Right cardiac atrium (tissue), 5 donors: ENCODE measurements around the gene APBB2. TPM values are rescaled to one million over a fixed set of nuclear protein-coding genes. Genes with fewer than 3 reads are reported as not detected.

Experiments used
- ATAC-seq, 2 donors: fragments of 200-7000 bp; cut with Tn5 transposase; one replicate each; pipeline versions ENCODE4 v1.8.0 to v1.9.1; 2020; ENCODE audit warnings: moderate library complexity in 2 of 2, mild to moderate bottlenecking in 1 of 2
- DNase-seq, 3 donors: peaks; one replicate each; pipeline ENCODE4 v3.0.0-alpha.2; 2020
- H3K27ac ChIP-seq: one replicate; pipeline ENCODE4 v1.5.1; 2013; ENCODE audit warnings: mild to moderate bottlenecking, low read length, control low read depth, moderate library complexity
- H3K27me3 ChIP-seq: one replicate; pipeline ENCODE4 v1.6.1; 2013; ENCODE audit not compliant: control insufficient read depth, insufficient read depth
- H3K4me1 ChIP-seq: one replicate; pipeline ENCODE4 v1.6.1; 2013; ENCODE audit warnings: low read length; ENCODE audit not compliant: control insufficient read depth, insufficient read depth
- H3K4me3 ChIP-seq: one replicate; pipeline ENCODE4 v1.5.1; 2013; ENCODE audit warnings: low read length, control low read depth
- H3K9me3 ChIP-seq: one replicate; pipeline ENCODE4 v1.6.1; 2013; ENCODE audit warnings: low read length; ENCODE audit not compliant: control insufficient read depth
- WGBS: extraction: QIAGEN DNeasy Blood & Tissue Kit; methylation state at CpG from one replicate; pipeline ENCODE4 v1.1.7; 2013; 5-methylcytosine and 5-hydroxymethylcytosine counted together
- intact Hi-C, 4 donors: fragments of 100-400 bp; cut with DNase I; formaldehyde crosslinking; loops; one replicate each; pipeline versions ENCODE4 v1.11.0 to v1.14.0; 2022 to 2023
- polyA plus RNA-seq: library from polyadenylated mRNA; stranded (reverse); fragments of 200-250 nt; gene quantifications from one replicate; pipeline ENCODE4 v1.2.3, GENCODE V29; 2013
- total RNA-seq, 4 donors: library from RNA; stranded (reverse); fragmentation: NEBNext Ultra II Directional; extraction: Animal tissue kit (Norgen Biotek cat#: 25700); gene quantifications; one replicate each; pipeline ENCODE4 v1.2.1, GENCODE V29; 2021
- donor health status: healthy with polysubstance abuse.
- donor health status: DM: no; HTN: yes; CAD: no.
- donor health status: DM: no; HTN: no; CAD: no.
- donor health status: DM: no; HTN: yes; CAD: no; lungs with severe emphysema.
- donor health status: DM: yes; HTN: yes; CAD: no.

The APBB2 gene
- total and polyA plus RNA-seq, 5 donors, result 12.7 to 46.2 (median 37.0) TPM

GRCh38 chr4:40952217-40952616, 262.1 kb downstream of the APBB2 start:
- intact Hi-C loops, result no loop called here
- Histone ChIP-seq H3K27ac (no peak overlapping the region), H3K9me3 (no peaks in the 10 kb centered on the region), H3K4me1 (peaks cover 16% of the 10 kb centered on the region), H3K4me3 (no peak overlapping the region), H3K27me3 (no peaks in the 10 kb centered on the region)
- 90% methylated on average over 4 of the region's 4 CpGs for WGBS
- DNase-seq, result no peak
- ATAC-seq, result no peak

DNA sequence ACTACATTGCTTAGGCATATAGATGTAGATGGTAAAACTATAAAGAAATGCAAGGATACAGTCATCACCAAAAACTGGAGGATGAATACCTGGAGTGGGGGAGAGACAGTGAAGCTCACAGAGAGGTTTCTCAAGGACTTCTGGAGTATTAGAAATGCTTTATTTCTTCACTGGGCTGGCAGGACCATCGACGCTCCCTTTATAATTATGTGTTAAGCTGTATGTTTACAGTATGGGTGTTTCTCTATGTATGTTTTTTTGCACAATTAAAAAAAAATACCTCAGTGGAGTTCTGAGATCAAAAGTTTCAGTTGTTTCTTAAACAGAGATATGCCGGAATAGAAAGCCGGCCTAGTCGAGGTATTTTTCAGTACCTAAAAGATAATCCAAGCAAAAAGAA, 263.3 kb downstream of the APBB2 start:
- Histone ChIP-seq H3K27ac (no peak overlapping the region), H3K4me1 (peaks cover 18% of the 10 kb centered on the region), H3K27me3 (no peaks in the 10 kb centered on the region), H3K4me3 (no peak overlapping the region), H3K9me3 (no peaks in the 10 kb centered on the region)
- ATAC-seq (no peak), DNase-seq (no peak)
- intact Hi-C loops, result no loop called here
- 96% methylated on average over 5 of the region's 5 CpGs for WGBS

- intact Hi-C loops, result no loop called here
- 66% methylated on average over 23 of the region's 23 CpGs for WGBS
- ATAC-seq, result peak in 1 of 2 donors; percentile 47
- no peaks in the 10 kb centered on the region for H3K27me3 ChIP-seq
- H3K4me3 ChIP-seq, result no peak overlapping the region
- H3K27ac ChIP-seq, result peak overlapping the region; percentile 67
- no peak for DNase-seq
- peaks cover 10% of the 10 kb centered on the region for H3K4me1 ChIP-seq
- no peaks in the 10 kb centered on the region for H3K9me3 ChIP-seq
Measured at GRCh38 chr4:40949358-40950100, 264.8 kb downstream of the APBB2 start.

GRCh38 chr4:40948014-40948413, 266.3 kb downstream of the APBB2 start:
- DNase-seq (no peak), ATAC-seq (no peak)
- H3K4me1 ChIP-seq, result peaks cover 1% of the 10 kb centered on the region
- intact Hi-C loops, result no loop called here
- no peaks in the 10 kb centered on the region for H3K9me3 ChIP-seq
- no peaks in the 10 kb centered on the region for H3K27me3 ChIP-seq
- 59% methylated on average over 6 of the region's 6 CpGs for WGBS
- H3K4me3 ChIP-seq, result no peak overlapping the region
- peak overlapping the region; percentile 54 for H3K27ac ChIP-seq

- WGBS, result 63% methylated on average over 9 of the region's 9 CpGs
- H3K4me1 ChIP-seq, result peaks cover 7% of the 10 kb centered on the region
- DNase-seq, result peak in 1 of 3 donors; percentile 49
- H3K27me3 ChIP-seq, result no peaks in the 10 kb centered on the region
- no peaks in the 10 kb centered on the region for H3K9me3 ChIP-seq
- H3K27ac ChIP-seq, result no peak overlapping the region
- peak; percentile 51 to 52 for ATAC-seq
- no peak overlapping the region for H3K4me3 ChIP-seq
- intact Hi-C loops, result no loop called here
Measured at GRCh38 chr4:40946652-40947051, 267.7 kb downstream of the APBB2 start.

GRCh38 chr4:40940756-40941155, 273.6 kb downstream of the APBB2 start:
- intact Hi-C loops, result no loop called here
- WGBS, result 60% methylated on average over 5 of the region's 5 CpGs
- Histone ChIP-seq H3K9me3 (no peaks in the 10 kb centered on the region), H3K4me3 (no peak overlapping the region), H3K27ac (peak overlapping the region; percentile 70), H3K4me1 (peaks cover 5% of the 10 kb centered on the region), H3K27me3 (no peaks in the 10 kb centered on the region)
- peak; percentile 6 to 19 for ATAC-seq
- no peak for DNase-seq

GRCh38 chr4:40940317-40940741, 274.0 kb downstream of the APBB2 start:
- H3K27ac ChIP-seq, result peak overlapping the region; percentile 70
- DNase-seq (peak; percentile 81 to 93 (median 83)), ATAC-seq (peak; percentile 74 to 84)
- H3K27me3 ChIP-seq, result no peaks in the 10 kb centered on the region
- no peaks in the 10 kb centered on the region for H3K9me3 ChIP-seq
- H3K4me3 ChIP-seq, result no peak overlapping the region
- intact Hi-C loops, result no loop called here
- H3K4me1 ChIP-seq, result peaks cover 5% of the 10 kb centered on the region
- WGBS, result 50% methylated on average over 9 of the region's 9 CpGs

DNA sequence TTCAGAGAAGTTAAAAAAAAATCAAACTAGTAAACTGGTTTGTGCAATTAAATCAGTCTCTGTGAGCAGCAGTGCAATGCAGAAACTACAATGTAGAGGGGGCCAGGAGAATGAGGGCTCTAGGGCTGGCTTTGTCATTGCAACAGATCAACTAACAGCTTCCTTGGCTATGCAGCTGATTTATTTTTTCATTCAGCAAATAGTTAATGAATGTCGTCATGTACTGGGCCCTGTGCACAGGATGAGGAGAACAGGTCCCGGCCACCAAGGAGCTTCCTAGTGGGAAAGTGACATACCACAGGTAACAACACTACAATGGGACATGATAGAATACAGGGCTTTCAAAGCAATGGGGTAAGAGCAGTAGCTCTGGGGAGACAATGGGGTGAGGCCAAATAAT, 274.5 kb downstream of the APBB2 start:
- Histone ChIP-seq H3K4me3 (no peak overlapping the region), H3K9me3 (no peaks in the 10 kb centered on the region), H3K4me1 (peaks cover 5% of the 10 kb centered on the region), H3K27me3 (no peaks in the 10 kb centered on the region), H3K27ac (no peak overlapping the region)
- WGBS, result 61% methylated on average over 2 of the region's 2 CpGs
- intact Hi-C loops, result no loop called here
- no peak for DNase-seq
- peak in 1 of 2 donors; percentile 24 for ATAC-seq

GRCh38 chr4:40938337-40938736, 276.0 kb downstream of the APBB2 start:
- intact Hi-C loops, result no loop called here
- no peaks in the 10 kb centered on the region for H3K9me3 ChIP-seq
- H3K27me3 ChIP-seq, result no peaks in the 10 kb centered on the region
- peaks cover 7% of the 10 kb centered on the region for H3K4me1 ChIP-seq
- no peak for DNase-seq
- H3K27ac ChIP-seq, result no peak overlapping the region
- no peak overlapping the region for H3K4me3 ChIP-seq
- 77% methylated on average over 5 of the region's 5 CpGs for WGBS
- ATAC-seq, result no peak

GRCh38 chr4:40937140-40937725, 277.1 kb downstream of the APBB2 start:
- Histone ChIP-seq H3K4me3 (no peak overlapping the region), H3K27me3 (no peaks in the 10 kb centered on the region), H3K9me3 (no peaks in the 10 kb centered on the region), H3K27ac (no peak overlapping the region), H3K4me1 (peaks cover 4% of the 10 kb centered on the region)
- intact Hi-C loops, result no loop called here
- WGBS, result 87% methylated on average over 2 of the region's 2 CpGs
- ATAC-seq (no peak), DNase-seq (no peak)

DNA sequence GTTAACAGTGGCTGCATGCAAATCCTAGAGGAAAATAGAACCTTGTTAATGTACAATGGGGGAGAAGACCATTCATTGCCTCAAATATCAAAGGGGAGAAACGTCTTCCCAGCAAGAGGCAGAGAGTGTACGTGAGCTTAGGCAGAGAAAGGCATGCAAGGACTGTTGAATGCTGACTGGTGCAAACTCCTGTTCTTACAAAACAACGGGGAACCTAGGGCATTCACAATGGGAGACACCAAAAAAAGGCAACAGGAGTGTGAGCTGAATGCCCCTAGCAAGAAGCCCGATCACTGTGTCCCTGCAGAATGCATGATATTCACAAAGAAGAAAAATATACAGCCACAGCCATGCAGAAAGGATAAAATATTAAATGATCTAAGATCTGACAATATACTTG, 279.7 kb downstream of the APBB2 start:
- 83% methylated on average over 4 of the region's 4 CpGs for WGBS
- intact Hi-C loops, result no loop called here
- Histone ChIP-seq H3K4me1 (peaks cover 2% of the 10 kb centered on the region), H3K27ac (no peak overlapping the region), H3K4me3 (no peak overlapping the region), H3K9me3 (no peaks in the 10 kb centered on the region), H3K27me3 (no peaks in the 10 kb centered on the region)
- DNase-seq (no peak), ATAC-seq (no peak)
